HepG2 (cell line): Measurements from ENCODE around the gene VAMP2. TPM values are rescaled to one million over a fixed set of nuclear protein-coding genes. Genes with fewer than 3 reads are reported as not detected.

Experiments
- BCL6 ChIP-seq: IDR thresholded peaks from 2 replicates; pipeline ENCODE4 v1.6.1; 2016; ENCODE audit warnings: missing genetic modification reagents, missing compliant biosample characterization
- DMAP1 ChIP-seq: IDR thresholded peaks from 2 replicates; pipeline ENCODE4 v1.6.1; 2016
- ELF3 ChIP-seq: IDR thresholded peaks from 2 replicates; pipeline ENCODE4 v1.6.1; 2016; ENCODE audit warnings: missing genetic modification reagents, missing compliant biosample characterization
- GRHL1 ChIP-seq: sonication (generic); formaldehyde crosslinking; conservative IDR thresholded peaks from 2 replicates; pipeline ENCODE4 v1.8.0; 2022; ENCODE audit warnings: missing genetic modification reagents
- HMGXB3 ChIP-seq: sonication (generic); formaldehyde crosslinking; IDR thresholded peaks from 2 replicates; pipeline ENCODE4 v1.4.0; 2020; ENCODE audit warnings: missing genetic modification reagents, borderline replicate concordance
- HOMEZ ChIP-seq: IDR thresholded peaks from 2 replicates; pipeline ENCODE4 v1.6.1; 2016; ENCODE audit warnings: low read depth
- MZF1 ChIP-seq: sonication (generic); formaldehyde crosslinking; IDR thresholded peaks from 2 replicates; pipeline ENCODE4 v1.8.1; 2023; ENCODE audit warnings: mild to moderate bottlenecking, missing genetic modification reagents, borderline replicate concordance
- PRDM15 ChIP-seq: sonication (generic); formaldehyde crosslinking; IDR thresholded peaks from 2 replicates; pipeline ENCODE4 v1.4.0; 2020; ENCODE audit warnings: missing genetic modification reagents
- SIN3A ChIP-seq: IDR thresholded peaks from 2 replicates; pipeline ENCODE4 v1.6.1; 2011; ENCODE audit warnings: low read depth, mild to moderate bottlenecking, control low read depth, low read length, borderline replicate concordance
- SP1 ChIP-seq, 2 experiments: fragments of 450-650 bp in 1 of 2; sonication (generic) in 1 of 2; formaldehyde crosslinking in 1 of 2; IDR thresholded peaks; 2 replicates each; pipeline versions ENCODE4 v1.4.0 to v1.6.1; 2016 to 2020; ENCODE audit warnings: missing genetic modification reagents in 1 of 2
- ZNF33B ChIP-seq: sonication (generic); formaldehyde crosslinking; IDR thresholded peaks from 2 replicates; pipeline ENCODE4 v1.5.1; 2020; ENCODE audit warnings: mild to moderate bottlenecking, missing genetic modification reagents
- ZNF362 ChIP-seq: sonication (generic); formaldehyde crosslinking; IDR thresholded peaks from 2 replicates; pipeline ENCODE4 v1.4.0; 2020; ENCODE audit warnings: missing genetic modification reagents, mild to moderate bottlenecking, borderline replicate concordance
- ZNF547 ChIP-seq: sonication (generic); formaldehyde crosslinking; IDR thresholded peaks from 2 replicates; pipeline ENCODE4 v1.5.1; 2020; ENCODE audit warnings: mild to moderate bottlenecking, missing genetic modification reagents
- ZNF816 ChIP-seq: sonication (generic); formaldehyde crosslinking; IDR thresholded peaks from 2 replicates; pipeline ENCODE4 v1.8.0; 2022; ENCODE audit warnings: missing genetic modification reagents, mild to moderate bottlenecking, borderline replicate concordance
- ZSCAN25 ChIP-seq: sonication (generic); formaldehyde crosslinking; IDR thresholded peaks from 2 replicates; pipeline ENCODE4 v1.8.0; 2022; ENCODE audit warnings: mild to moderate bottlenecking, missing genetic modification reagents
- polyA plus RNA-seq, 8 experiments: library from polyadenylated mRNA; depleted of rRNA in 3 of 8; stranded (reverse) in 7 of 8; unstranded in 1 of 8; fragments of >200 nt; fragmentation: Illumina TruSeq in 4 of 8; extraction: Trizol in 4 of 8; gene quantifications; 2 replicates each; pipeline versions ENCODE4 v1.2.1 to v1.2.3, GENCODE V29; 2011 to 2016; ENCODE audit warnings: low read depth in 4 of 8, missing spikeins in 1 of 8, mixed read lengths in 1 of 8; ENCODE audit not compliant: insufficient read depth in 1 of 8
- total RNA-seq, 5 experiments: library from RNA; depleted of rRNA; stranded (reverse); fragments of >200 nt; fragmentation: Illumina TruSeq; extraction: Trizol; gene quantifications; 2 replicates each; pipeline ENCODE4 v1.2.3, GENCODE V29; 2016; ENCODE audit warnings: low read depth in 1 of 5

VAMP2 gene
- total and polyA plus RNA-seq, 2 of the 13 experiments (the other 11 are each of a cell fraction or from before 2014, with no cell fraction given): 3.9 to 17.2 TPM

GRCh38 chr17:8186787-8187516, 24.2 kb upstream of the VAMP2 start (continued):
- TF ChIP-seq PRDM15 (CRISPR knock-in tag): no peak
- TF ChIP-seq MZF1 (CRISPR knock-in tag): no peak
- TF ChIP-seq ZNF33B (CRISPR knock-in tag): no peak
- TF ChIP-seq ELF3 (CRISPR knock-in tag): peak; percentile 87
- 0 out of 2 replicates have a peak, but pooled peaks have one; percentile 36 for TF ChIP-seq HMGXB3
- TF ChIP-seq SP1 (IDR thresholded peaks at IDR 0.05): no peak
- TF ChIP-seq SP1 (CRISPR knock-in tag; IDR thresholded peaks at IDR 0.05): peak; percentile 54
- peak; percentile 25; the same call in 1 of the 2 replicates for TF ChIP-seq ZSCAN25 (CRISPR knock-in tag)
- TF ChIP-seq DMAP1 (CRISPR knock-in tag): no peak; the same call in 1 of the 2 replicates
- no peak; the same call in 1 of the 2 replicates for TF ChIP-seq ZNF547
- TF ChIP-seq HOMEZ (CRISPR knock-in tag): peak; percentile 13; the same call in 1 of the 2 replicates
- peak; percentile 54; the same call in 1 of the 2 replicates for TF ChIP-seq ZNF362
- peak; percentile 49; the same call in 1 of the 2 replicates for TF ChIP-seq BCL6
- no peak; the same call in 1 of the 2 replicates for TF ChIP-seq ZNF816 (CRISPR knock-in tag)
- no peak for TF ChIP-seq GRHL1 (CRISPR knock-in tag)
- TF ChIP-seq SIN3A: peak; percentile 64; the same call in 1 of the 2 replicates
